WTC11 (cell line): Measurements from ENCODE around the gene P3H4. TPM values are rescaled to one million over a fixed set of nuclear protein-coding genes. Genes with fewer than 3 reads are reported as not detected.

Experiments used
- AR ChIP-seq: fragments of 250-450 bp; sonication (Bioruptor Pico); IDR thresholded peaks from 2 replicates; pipeline ENCODE4 v1.9.0; 2021; ENCODE audit warnings: mild to moderate bottlenecking
- ATF1 ChIP-seq: sonication (generic); formaldehyde crosslinking; IDR thresholded peaks from 2 replicates; pipeline ENCODE4 v1.8.1; 2023; ENCODE audit warnings: mild to moderate bottlenecking, moderate library complexity, missing genetic modification reagents
- ATF6 ChIP-seq: sonication (generic); formaldehyde crosslinking; IDR thresholded peaks from 2 replicates; pipeline ENCODE4 v1.8.1; 2023; ENCODE audit warnings: mild to moderate bottlenecking, missing genetic modification reagents
- CDX4 ChIP-seq: fragments of 250-450 bp; sonication (Bioruptor Pico); IDR thresholded peaks from 2 replicates; pipeline ENCODE4 v1.9.0; 2021; ENCODE audit warnings: moderate library complexity, mild to moderate bottlenecking, inconsistent platforms, borderline replicate concordance
- CREM ChIP-seq: sonication (generic); formaldehyde crosslinking; IDR thresholded peaks from 2 replicates; pipeline ENCODE4 v1.8.1; 2022; ENCODE audit warnings: mild to moderate bottlenecking, missing genetic modification reagents, moderate library complexity
- ELF4 ChIP-seq: sonication (generic); formaldehyde crosslinking; IDR thresholded peaks from 2 replicates; pipeline ENCODE4 v1.8.1; 2022; ENCODE audit warnings: low read depth, mild to moderate bottlenecking, moderate library complexity, missing genetic modification reagents
- ESRRA ChIP-seq: sonication (generic); formaldehyde crosslinking; IDR thresholded peaks from 2 replicates; pipeline ENCODE4 v1.8.1; 2022; ENCODE audit warnings: mild to moderate bottlenecking, missing genetic modification reagents, borderline replicate concordance
- FOXJ3 ChIP-seq: sonication (generic); formaldehyde crosslinking; IDR thresholded peaks from 2 replicates; pipeline ENCODE4 v1.9.0; 2021; ENCODE audit warnings: missing genetic modification reagents, mild to moderate bottlenecking, borderline replicate concordance
- GTF2I ChIP-seq: fragments of 250-450 bp; sonication (Bioruptor Pico); conservative IDR thresholded peaks from 2 replicates; pipeline ENCODE4 v1.4.0; 2021; ENCODE audit warnings: mild to moderate bottlenecking
- HMGA2 ChIP-seq: fragments of 250-450 bp; sonication (Bioruptor Pico); IDR thresholded peaks from 2 replicates; pipeline ENCODE4 v1.4.0; 2021; ENCODE audit warnings: mild to moderate bottlenecking, moderate library complexity
- IRF1 ChIP-seq: sonication (generic); formaldehyde crosslinking; IDR thresholded peaks from 2 replicates; pipeline ENCODE4 v1.8.0; 2023; ENCODE audit warnings: missing genetic modification reagents
- JAZF1 ChIP-seq: fragments of 250-450 bp; sonication (Bioruptor Pico); IDR thresholded peaks from 2 replicates; pipeline ENCODE4 v1.9.0; 2021; ENCODE audit warnings: moderate library complexity, mild to moderate bottlenecking, inconsistent platforms
- JUN ChIP-seq: sonication (generic); formaldehyde crosslinking; IDR thresholded peaks from 2 replicates; pipeline ENCODE4 v1.8.0; 2023; ENCODE audit warnings: mild to moderate bottlenecking, missing genetic modification reagents
- MLX ChIP-seq: sonication (generic); formaldehyde crosslinking; IDR thresholded peaks from 2 replicates; pipeline ENCODE4 v1.8.1; 2023; ENCODE audit warnings: mild to moderate bottlenecking, missing genetic modification reagents, moderate library complexity
- MXD4 ChIP-seq: fragments of 250-450 bp; sonication (Bioruptor Pico); IDR thresholded peaks from 2 replicates; pipeline ENCODE4 v1.8.0; 2021; ENCODE audit warnings: mild to moderate bottlenecking, moderate library complexity, borderline replicate concordance
- MYBL2 ChIP-seq: sonication (generic); formaldehyde crosslinking; IDR thresholded peaks from 2 replicates; pipeline ENCODE4 v1.8.1; 2023; ENCODE audit warnings: mild to moderate bottlenecking, moderate library complexity, missing genetic modification reagents
- NFATC4 ChIP-seq: fragments of 250-450 bp; sonication (Bioruptor Pico); IDR thresholded peaks from 2 replicates; pipeline ENCODE4 v1.9.0; 2021; ENCODE audit warnings: mild to moderate bottlenecking
- NFE2L1 ChIP-seq: sonication (generic); formaldehyde crosslinking; IDR thresholded peaks from 2 replicates; pipeline ENCODE4 v1.8.1; 2023; ENCODE audit warnings: missing genetic modification reagents
- PREB ChIP-seq: sonication (generic); formaldehyde crosslinking; IDR thresholded peaks from 2 replicates; pipeline ENCODE4 v1.8.1; 2022; ENCODE audit warnings: mild to moderate bottlenecking, missing genetic modification reagents, moderate library complexity, borderline replicate concordance
- SMAD4 ChIP-seq: sonication (generic); formaldehyde crosslinking; IDR thresholded peaks from 2 replicates; pipeline ENCODE4 v1.8.0; 2022; ENCODE audit warnings: mild to moderate bottlenecking, missing genetic modification reagents
- ZNF121 ChIP-seq: sonication (generic); formaldehyde crosslinking; IDR thresholded peaks from 2 replicates; pipeline ENCODE4 v1.8.0; 2023; ENCODE audit warnings: missing genetic modification reagents
- ZNF219 ChIP-seq: sonication (generic); formaldehyde crosslinking; IDR thresholded peaks from 2 replicates; pipeline ENCODE4 v1.8.0; 2023; ENCODE audit warnings: missing genetic modification reagents, mild to moderate bottlenecking, borderline replicate concordance
- ZNF317 ChIP-seq: sonication (generic); formaldehyde crosslinking; IDR thresholded peaks from 2 replicates; pipeline ENCODE4 v1.8.1; 2023; ENCODE audit warnings: low read depth, mild to moderate bottlenecking, moderate library complexity, missing genetic modification reagents, borderline replicate concordance
- ZNF512 ChIP-seq: sonication (generic); formaldehyde crosslinking; IDR thresholded peaks from 2 replicates; pipeline ENCODE4 v1.8.1; 2022; ENCODE audit warnings: missing genetic modification reagents, borderline replicate concordance
- ZNF532 ChIP-seq: fragments of 250-450 bp; sonication (Bioruptor Pico); IDR thresholded peaks from 2 replicates; pipeline ENCODE4 v1.9.0; 2021; ENCODE audit warnings: mild to moderate bottlenecking, borderline replicate concordance
- total RNA-seq: library from RNA; stranded (reverse); gene quantifications from 3 replicates; pipeline ENCODE4 v1.2.3, GENCODE V29; 2021

The P3H4 gene
- total RNA-seq, 1 experiment from 2014 or later = 32.1 TPM

GRCh38 chr17:41785091-41785858 is 26.5 kb downstream of the P3H4 start (continued):
- TF ChIP-seq ZNF532 (no peak), MYBL2 (CRISPR knock-in tag) (no peak), ATF1 (CRISPR knock-in tag) (no peak), IRF1 (CRISPR knock-in tag) (no peak), ELF4 (CRISPR knock-in tag) (no peak), JUN (CRISPR knock-in tag) (no peak), NFATC4 (CRISPR knock-in tag) (no peak), SMAD4 (CRISPR knock-in tag) (no peak), ZNF121 (no peak), JAZF1 (CRISPR knock-in tag) (no peak), ZNF512 (CRISPR knock-in tag) (no peak), MLX (CRISPR knock-in tag) (no peak), HMGA2 (CRISPR knock-in tag) (no peak), AR (CRISPR knock-in tag) (no peak), CDX4 (CRISPR knock-in tag) (no peak), FOXJ3 (no peak), CREM (CRISPR knock-in tag) (no peak), ZNF317 (CRISPR knock-in tag) (no peak), MXD4 (CRISPR knock-in tag) (no peak), GTF2I (CRISPR knock-in tag) (no peak), ESRRA (CRISPR knock-in tag) (no peak), PREB (no peak), ZNF219 (CRISPR knock-in tag) (no peak), ATF6 (CRISPR knock-in tag) (no peak), NFE2L1 (CRISPR knock-in tag) (no peak)
